Fibroblast of pulmonary artery (primary cell): ENCODE measurements around the gene TMIGD1.
A peak's percentile ranks its signal among the peaks of the same experiment; 100 is the strongest.

Source experiments
- DNase-seq: peaks from one replicate; pipeline ENCODE4 v3.0.0-alpha.2; 2010; ENCODE audit warnings: low read depth
- H3K4me3 ChIP-seq: replicated peaks from 2 replicates; pipeline ENCODE4 v1.5.1; 2011; ENCODE audit warnings: low read depth, mild to moderate bottlenecking, control low read depth, low read length, moderate library complexity
- CTCF ChIP-seq: IDR thresholded peaks from 2 replicates; pipeline ENCODE4 v1.5.1; 2011; ENCODE audit warnings: mild to moderate bottlenecking, control low read depth, low read length, inconsistent platforms; ENCODE audit errors: missing control alignments

The TMIGD1 gene, protein sequence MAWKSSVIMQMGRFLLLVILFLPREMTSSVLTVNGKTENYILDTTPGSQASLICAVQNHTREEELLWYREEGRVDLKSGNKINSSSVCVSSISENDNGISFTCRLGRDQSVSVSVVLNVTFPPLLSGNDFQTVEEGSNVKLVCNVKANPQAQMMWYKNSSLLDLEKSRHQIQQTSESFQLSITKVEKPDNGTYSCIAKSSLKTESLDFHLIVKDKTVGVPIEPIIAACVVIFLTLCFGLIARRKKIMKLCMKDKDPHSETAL

GRCh38 chr17:30333503-30334360, at the start of gene TMIGD1:
TMIGD1 (minus strand) TSS chr17:30334057; CDS start chr17:30332133, 1,924 bp downstream.
- no peak for DNase-seq
- H3K4me3 ChIP-seq: no peak within 1 kb of the TSS
- no peak for TF ChIP-seq CTCF

- TF ChIP-seq CTCF: no peak
- DNase-seq: no peak
- H3K4me3 ChIP-seq: peak overlapping the region; percentile 77
Measured at GRCh38 chr17:30382345-30382744, 48.5 kb upstream of the TMIGD1 start.

DNA sequence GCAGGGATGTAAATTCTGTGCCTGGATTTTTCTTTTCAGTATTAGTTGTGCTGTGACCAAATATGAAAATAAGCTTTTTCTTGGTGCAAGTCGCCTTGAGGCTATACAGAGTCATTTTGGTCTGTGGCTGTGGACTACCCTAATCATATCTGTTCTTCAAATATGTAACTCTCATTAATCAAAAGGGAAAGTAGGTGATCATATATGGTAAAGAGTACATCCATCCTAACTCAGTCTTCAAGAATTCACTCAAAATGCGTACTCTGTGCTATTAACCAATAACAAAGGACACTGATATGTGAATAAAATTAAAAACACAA, 47.4 kb upstream of the TMIGD1 start:
- no peak for TF ChIP-seq CTCF
- no peak for DNase-seq
- peak overlapping the region; percentile 77 for H3K4me3 ChIP-seq

GRCh38 chr17:30380643-30381339, 46.9 kb upstream of the TMIGD1 start:
- no peak for DNase-seq
- TF ChIP-seq CTCF: no peak
- peak overlapping the region; percentile 77 for H3K4me3 ChIP-seq

GRCh38 chr17:30379903-30380381, 46.1 kb upstream of the TMIGD1 start:
- no peak for TF ChIP-seq CTCF
- H3K4me3 ChIP-seq: peak overlapping the region; percentile 77
- peak; percentile 32 for DNase-seq

GRCh38 chr17:30379303-30379902, 45.5 kb upstream of the TMIGD1 start:
- no peak for TF ChIP-seq CTCF
- peak overlapping the region; percentile 77 for H3K4me3 ChIP-seq
- no peak for DNase-seq
